K562 (cell line): ENCODE results near the gene SPATA21. TPM values are rescaled to one million over a fixed set of nuclear protein-coding genes. Genes with fewer than 3 reads are reported as not detected.

Source experiments
- ATAC-seq: fragments of 200-7000 bp; cut with Tn5 transposase; 3 replicates; pipeline ENCODE4 v1.9.1; 2020; ENCODE audit warnings: moderate library complexity
- BruUV-seq: library from RNA; stranded (reverse); fragments of 400-500 nt; replicated peaks from 2 replicates; lab custom pipeline; 2021; lab: Mats Ljungman, UMichigan
- CTCF ChIA-PET: fragments of 300-600 bp; formaldehyde crosslinking; extraction: SDS; loops from one replicate; lab custom pipeline; 2021; ENCODE audit warnings: low intra/inter-chr PET ratio; lab: Yijun Ruan, JAX
- POLR2A ChIA-PET: fragments of 300-600, 350-650 bp; sonication (Branson Sonifier 250); formaldehyde crosslinking; extraction: SDS; loops from one replicate; lab custom pipeline; 2021; ENCODE audit warnings: antibody characterized with exemption, inconsistent platforms; lab: Yijun Ruan, JAX
- DNase-seq, 4 experiments: peaks; one replicate each; pipeline versions ENCODE4 v3.0.0 to v3.0.0-alpha.2; 2011 to 2018; ENCODE audit warnings: low spot score in 3 of 4, mixed read lengths in 3 of 4; ENCODE audit errors: extremely low read depth in 1 of 4
- FAIRE-seq: peaks from 2 replicates; lab custom pipeline; 2011; peaks lifted over from hg19 to GRCh38; lab: Jason Lieb, UNC
- H2AFZ ChIP-seq: 2 replicates; pipeline ENCODE4 v1.6.0; 2011; ENCODE audit warnings: low read depth, low read length, control low read depth, inconsistent platforms
- H3K27ac ChIP-seq: fragments of 200-600 bp; 3 replicates; pipeline ENCODE4 v1.8.0; 2011; ENCODE audit warnings: low read depth, mild to moderate bottlenecking, control low read depth, inconsistent platforms, low read length, moderate library complexity, mixed read lengths; ENCODE audit errors: extremely low read depth
- H3K27me3 ChIP-seq, 2 experiments: fragments of 300-600 bp in 1 of 2; 2 replicates in 1 of 2; 3 replicates in 1 of 2; pipeline versions ENCODE4 v1.6.0 to v1.8.0; 2011; ENCODE audit warnings: inconsistent platforms in 2 of 2, low read length in 2 of 2, mild to moderate bottlenecking in 1 of 2, mixed read lengths in 1 of 2, moderate library complexity in 1 of 2; ENCODE audit not compliant: control insufficient read depth in 2 of 2, insufficient read depth in 2 of 2
- H3K36me3 ChIP-seq: fragments of 300-600 bp; 3 replicates; pipeline ENCODE4 v1.8.0; 2011; ENCODE audit warnings: mild to moderate bottlenecking, low read length, inconsistent platforms; ENCODE audit not compliant: control insufficient read depth, insufficient read depth
- H3K4me1 ChIP-seq, 2 experiments: fragments of 200-600 bp in 1 of 2; replicated peaks in 1 of 2; 2 replicates in 1 of 2; 3 replicates in 1 of 2; pipeline versions ENCODE4 v1.5.1 to v1.8.0; 2011; ENCODE audit warnings: inconsistent platforms in 2 of 2, low read length in 2 of 2, mild to moderate bottlenecking in 1 of 2, mixed read lengths in 1 of 2, moderate library complexity in 1 of 2; ENCODE audit not compliant: control insufficient read depth in 2 of 2, insufficient read depth in 2 of 2
- H3K4me2 ChIP-seq: 2 replicates; pipeline ENCODE4 v1.6.1; 2011; ENCODE audit warnings: low read length, control low read depth, inconsistent platforms, mixed read lengths; ENCODE audit not compliant: insufficient read depth
- H3K4me3 ChIP-seq: fragments of 200-600 bp; sonication (generic), shearing (Covaris generic); 2 replicates; pipeline ENCODE4 v1.5.1; 2016; ENCODE audit warnings: control low read depth, inconsistent platforms
- H3K79me2 ChIP-seq: fragments of 200-600 bp; 3 replicates; pipeline ENCODE4 v1.8.0; 2011; ENCODE audit warnings: low read length, inconsistent platforms; ENCODE audit not compliant: control insufficient read depth, insufficient read depth
- H3K9ac ChIP-seq, 2 experiments: 2 replicates each; pipeline versions ENCODE4 v1.6.0 to v1.6.1; 2011; ENCODE audit warnings: low read depth in 2 of 2, low read length in 2 of 2, control low read depth in 1 of 2, inconsistent platforms in 1 of 2, mild to moderate bottlenecking in 1 of 2, mixed read lengths in 1 of 2; ENCODE audit not compliant: insufficient read depth in 1 of 2
- H3K9me1 ChIP-seq: one replicate; pipeline ENCODE4 v1.6.0; 2011; ENCODE audit warnings: inconsistent platforms, mild to moderate bottlenecking, low read length, moderate library complexity; ENCODE audit not compliant: control insufficient read depth, insufficient read depth
- H3K9me3 ChIP-seq: replicated peaks from 2 replicates; pipeline ENCODE4 v1.5.1; 2011; ENCODE audit warnings: low read depth, low read length, inconsistent platforms; ENCODE audit not compliant: control insufficient read depth, insufficient read depth
- H4K20me1 ChIP-seq: replicated peaks from 2 replicates; pipeline ENCODE4 v1.6.1; 2011; ENCODE audit warnings: low read length, inconsistent platforms, mixed read lengths; ENCODE audit not compliant: control insufficient read depth, insufficient read depth
- HDAC3 ChIP-seq: fragments of 450-650 bp; IDR thresholded peaks from 2 replicates; pipeline ENCODE4 v1.6.1; 2018; ENCODE audit warnings: borderline replicate concordance, mild to moderate bottlenecking, moderate library complexity; ENCODE audit not compliant: partially characterized antibody
- HLTF ChIP-seq: fragments of 450-650 bp; IDR thresholded peaks from 2 replicates; pipeline ENCODE4 v1.6.1; 2016
- KDM2B ChIP-seq: fragments of 250-450 bp; sonication (Bioruptor Pico); IDR thresholded peaks from 2 replicates; pipeline ENCODE4 v1.8.0; 2021; ENCODE audit warnings: mild to moderate bottlenecking, moderate library complexity
- NELFE ChIP-seq: IDR thresholded peaks from 2 replicates; pipeline ENCODE4 v1.6.1; 2011; ENCODE audit warnings: mild to moderate bottlenecking; ENCODE audit not compliant: insufficient read depth, insufficient read length
- PHB2 ChIP-seq: fragments of 450-650 bp; IDR thresholded peaks from 2 replicates; pipeline ENCODE4 v1.6.1; 2017; ENCODE audit warnings: low read depth
- POLR2H ChIP-seq: IDR thresholded peaks from 2 replicates; pipeline ENCODE4 v1.6.1; 2016; ENCODE audit warnings: missing genetic modification characterization, low read depth, mild to moderate bottlenecking, control low read depth, missing compliant biosample characterization, moderate library complexity
- RAD51 ChIP-seq: fragments of 450-650 bp; IDR thresholded peaks from 2 replicates; pipeline ENCODE4 v1.7.1; 2016; ENCODE audit warnings: low read depth, mild to moderate bottlenecking, borderline replicate concordance
- YY1 ChIP-seq, 3 experiments: IDR thresholded peaks; 2 replicates each; pipeline ENCODE4 v1.6.1; 2011; ENCODE audit warnings: low read length in 2 of 3, mild to moderate bottlenecking in 2 of 3, moderate library complexity in 2 of 3, borderline replicate concordance in 1 of 3, control low read depth in 1 of 3, low read depth in 1 of 3; ENCODE audit not compliant: insufficient read depth in 3 of 3, insufficient replicate concordance in 2 of 3, control insufficient read depth in 1 of 3, insufficient read length in 1 of 3; ENCODE audit errors: extremely low read depth in 1 of 3
- ZC3H4 ChIP-seq: sonication (generic); formaldehyde crosslinking; IDR thresholded peaks from 2 replicates; pipeline ENCODE4 v1.9.0; 2021; ENCODE audit warnings: missing genetic modification reagents, borderline replicate concordance
- ZNF311 ChIP-seq: fragments of 250-450 bp; sonication (Bioruptor Pico); IDR thresholded peaks from 2 replicates; pipeline ENCODE4 v1.4.0; 2020; ENCODE audit warnings: mild to moderate bottlenecking, moderate library complexity
- ZNF444 ChIP-seq: fragments of 250-450 bp; sonication (Bioruptor Pico); IDR thresholded peaks from 2 replicates; pipeline ENCODE4 v1.4.0; 2020; ENCODE audit warnings: mild to moderate bottlenecking, moderate library complexity
- ZNF76 ChIP-seq: fragments of 250-450 bp; sonication (Bioruptor Pico); IDR thresholded peaks from 2 replicates; pipeline ENCODE4 v1.4.0; 2020; ENCODE audit warnings: mild to moderate bottlenecking, moderate library complexity, borderline replicate concordance
- WGBS: fragments of 100-300 bp; shearing (Covaris generic); methylation state at CpG from one replicate; pipeline ENCODE4 v1.1.6; 2016; ENCODE audit warnings: low coverage, mixed read lengths; ENCODE audit not compliant: insufficient coverage; ENCODE audit errors: missing lambda C conversion rate; 5-methylcytosine and 5-hydroxymethylcytosine counted together
- in situ Hi-C: fragments of 300-500 bp; cut with MboI; formaldehyde crosslinking; loops from 4 replicates; pipeline ENCODE4 v1.15.0; 2018; ENCODE audit warnings: inconsistent platforms, mixed read lengths
- intact Hi-C: fragments of 100-400 bp; cut with micrococcal nuclease; formaldehyde crosslinking; loops from 2 replicates; pipeline ENCODE4 v1.14.2; 2022
- polyA plus RNA-seq, 8 experiments: library from polyadenylated mRNA; depleted of rRNA in 4 of 8; stranded (reverse) in 5 of 8; unstranded in 3 of 8; fragments of >200 nt; fragmentation: Nextera tagmentation in 2 of 8; fragmentation: Illumina TruSeq in 1 of 8; extraction: Ambion mirVana in 2 of 8; extraction: Trizol in 1 of 8; gene quantifications; 2 replicates each; pipeline versions ENCODE4 v1.2.1 to v1.2.3, GENCODE V29; 2011 to 2014; ENCODE audit warnings: inconsistent platforms in 1 of 8, missing spikeins in 1 of 8
- total RNA-seq, 7 experiments: library from RNA; depleted of rRNA in 6 of 7; stranded (reverse); fragments of >200 nt in 6 of 7; fragmentation: Illumina TruSeq in 2 of 7; extraction: Trizol in 2 of 7; gene quantifications; 2 replicates each; pipeline versions ENCODE4 v1.2.1 to v1.2.3, GENCODE V29; 2011 to 2021; ENCODE audit warnings: low replicate concordance in 1 of 7
- TF ChIP-seq, protein P1 (sequence below): sonication (generic); formaldehyde crosslinking; IDR thresholded peaks from 2 replicates; pipeline ENCODE4 v1.8.0; 2023; ENCODE audit warnings: mild to moderate bottlenecking, missing genetic modification reagents
- TF ChIP-seq, protein P2 (sequence below), 2 experiments: IDR thresholded peaks; 2 replicates each; pipeline ENCODE4 v1.6.1; 2012; ENCODE audit warnings: improper control_type of control experiment in 2 of 2, low read depth in 2 of 2, low read length in 2 of 2, borderline replicate concordance in 1 of 2

Gene SPATA21
- total and polyA plus RNA-seq, 9 of the 15 experiments (the other 6 are each of a cell fraction or from before 2014, with no cell fraction given), result 0.10 to 0.36 (median 0.13) TPM; not detected in 3

DNA sequence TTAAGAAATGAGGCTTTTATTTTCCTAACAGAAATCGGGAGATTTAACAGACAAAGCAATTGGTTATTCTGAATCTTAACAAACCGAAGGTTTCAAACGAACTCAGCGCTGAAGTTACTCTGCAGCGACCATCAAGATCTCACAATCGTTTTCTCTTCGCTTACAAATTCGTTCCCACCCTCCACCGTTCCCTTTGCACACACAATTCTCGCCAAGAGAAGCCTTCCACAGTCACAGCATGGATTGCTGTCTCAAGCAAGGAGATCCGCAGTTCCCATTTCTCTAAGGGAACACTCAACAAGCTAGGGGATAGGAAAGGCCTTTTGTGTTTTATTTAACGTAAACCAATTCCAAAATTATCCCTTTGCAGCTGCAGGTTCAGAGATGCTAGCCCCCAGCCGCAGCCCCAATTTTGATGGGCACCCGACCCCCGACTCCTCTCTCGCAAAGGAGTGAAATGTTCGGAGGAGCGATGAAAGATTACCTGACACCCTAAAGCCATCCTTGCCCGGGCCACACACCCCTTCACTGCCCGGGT is 85.7 kb downstream of the SPATA21 start:
- H3K4me2 ChIP-seq, result peak overlapping the region; percentile 99
- intact Hi-C loops, result loop anchor here (5.0 kb wide), 2 partner anchors 84 to 104 kb away; no protein-coding TSS in a partner anchor
- H3K4me3 ChIP-seq, result peak overlapping the region; percentile 96
- peaks cover 19 to 25% of the 10 kb centered on the region in 2 experiments for H3K4me1 ChIP-seq
- H3K27me3 ChIP-seq, result no peaks in the 10 kb centered on the region
- POLR2A ChIA-PET, result interaction anchor here (0.6 to 4.2 kb wide), 9 partner anchors 8 to 264 kb away, joined by 3 to 33 read pairs (median 4); partner anchors contain the start of gene SZRD1
- peaks cover 63% of the 10 kb centered on the region for H3K79me2 ChIP-seq
- peak overlapping the region; percentile 90 to 98 for H3K9ac ChIP-seq
- no peaks in the 10 kb centered on the region for H3K9me1 ChIP-seq
- peak overlapping the region; percentile 96 for H2AFZ ChIP-seq
- no peaks in the 10 kb centered on the region for H3K9me3 ChIP-seq
- DNase-seq (peak in 2 of 4 experiments; percentile 38 to 61), ATAC-seq (peak; percentile 36), FAIRE-seq (peak; percentile 58)
- in situ Hi-C loops, result no loop called here
- CTCF ChIA-PET, result no interaction called here
- peaks cover 15% of the 10 kb centered on the region; the same call in 2 of the 3 replicates for H3K36me3 ChIP-seq
- H3K27ac ChIP-seq, result peak overlapping the region; percentile 88
- no TSS peak for BruUV-seq
- 2% methylated on average over 20 of the region's 20 CpGs for WGBS
- peaks cover 4% of the 10 kb centered on the region; the same call in 1 of the 2 replicates for H4K20me1 ChIP-seq
- TF ChIP-seq NELFE, result no peak
- no peak for TF ChIP-seq RAD51
- no peak for TF ChIP-seq KDM2B (CRISPR knock-in tag)
- TF ChIP-seq HLTF, result no peak
- no peak for TF ChIP-seq POLR2H (tag)
- TF ChIP-seq, protein P1, sequence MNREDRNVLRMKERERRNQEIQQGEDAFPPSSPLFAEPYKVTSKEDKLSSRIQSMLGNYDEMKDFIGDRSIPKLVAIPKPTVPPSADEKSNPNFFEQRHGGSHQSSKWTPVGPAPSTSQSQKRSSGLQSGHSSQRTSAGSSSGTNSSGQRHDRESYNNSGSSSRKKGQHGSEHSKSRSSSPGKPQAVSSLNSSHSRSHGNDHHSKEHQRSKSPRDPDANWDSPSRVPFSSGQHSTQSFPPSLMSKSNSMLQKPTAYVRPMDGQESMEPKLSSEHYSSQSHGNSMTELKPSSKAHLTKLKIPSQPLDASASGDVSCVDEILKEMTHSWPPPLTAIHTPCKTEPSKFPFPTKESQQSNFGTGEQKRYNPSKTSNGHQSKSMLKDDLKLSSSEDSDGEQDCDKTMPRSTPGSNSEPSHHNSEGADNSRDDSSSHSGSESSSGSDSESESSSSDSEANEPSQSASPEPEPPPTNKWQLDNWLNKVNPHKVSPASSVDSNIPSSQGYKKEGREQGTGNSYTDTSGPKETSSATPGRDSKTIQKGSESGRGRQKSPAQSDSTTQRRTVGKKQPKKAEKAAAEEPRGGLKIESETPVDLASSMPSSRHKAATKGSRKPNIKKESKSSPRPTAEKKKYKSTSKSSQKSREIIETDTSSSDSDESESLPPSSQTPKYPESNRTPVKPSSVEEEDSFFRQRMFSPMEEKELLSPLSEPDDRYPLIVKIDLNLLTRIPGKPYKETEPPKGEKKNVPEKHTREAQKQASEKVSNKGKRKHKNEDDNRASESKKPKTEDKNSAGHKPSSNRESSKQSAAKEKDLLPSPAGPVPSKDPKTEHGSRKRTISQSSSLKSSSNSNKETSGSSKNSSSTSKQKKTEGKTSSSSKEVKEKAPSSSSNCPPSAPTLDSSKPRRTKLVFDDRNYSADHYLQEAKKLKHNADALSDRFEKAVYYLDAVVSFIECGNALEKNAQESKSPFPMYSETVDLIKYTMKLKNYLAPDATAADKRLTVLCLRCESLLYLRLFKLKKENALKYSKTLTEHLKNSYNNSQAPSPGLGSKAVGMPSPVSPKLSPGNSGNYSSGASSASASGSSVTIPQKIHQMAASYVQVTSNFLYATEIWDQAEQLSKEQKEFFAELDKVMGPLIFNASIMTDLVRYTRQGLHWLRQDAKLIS (CRISPR knock-in tag), result no peak
- no peak for TF ChIP-seq ZNF311 (CRISPR knock-in tag)
- TF ChIP-seq, protein P2, sequence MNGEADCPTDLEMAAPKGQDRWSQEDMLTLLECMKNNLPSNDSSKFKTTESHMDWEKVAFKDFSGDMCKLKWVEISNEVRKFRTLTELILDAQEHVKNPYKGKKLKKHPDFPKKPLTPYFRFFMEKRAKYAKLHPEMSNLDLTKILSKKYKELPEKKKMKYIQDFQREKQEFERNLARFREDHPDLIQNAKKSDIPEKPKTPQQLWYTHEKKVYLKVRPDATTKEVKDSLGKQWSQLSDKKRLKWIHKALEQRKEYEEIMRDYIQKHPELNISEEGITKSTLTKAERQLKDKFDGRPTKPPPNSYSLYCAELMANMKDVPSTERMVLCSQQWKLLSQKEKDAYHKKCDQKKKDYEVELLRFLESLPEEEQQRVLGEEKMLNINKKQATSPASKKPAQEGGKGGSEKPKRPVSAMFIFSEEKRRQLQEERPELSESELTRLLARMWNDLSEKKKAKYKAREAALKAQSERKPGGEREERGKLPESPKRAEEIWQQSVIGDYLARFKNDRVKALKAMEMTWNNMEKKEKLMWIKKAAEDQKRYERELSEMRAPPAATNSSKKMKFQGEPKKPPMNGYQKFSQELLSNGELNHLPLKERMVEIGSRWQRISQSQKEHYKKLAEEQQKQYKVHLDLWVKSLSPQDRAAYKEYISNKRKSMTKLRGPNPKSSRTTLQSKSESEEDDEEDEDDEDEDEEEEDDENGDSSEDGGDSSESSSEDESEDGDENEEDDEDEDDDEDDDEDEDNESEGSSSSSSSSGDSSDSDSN (IDR thresholded peaks at IDR 0.05; ENCODE audit: borderline replicate concordance in 1 of 2, low read depth in 2 of 2, low read length in 2 of 2), result 0 out of 4 replicates have a peak, but pooled peaks of 1 of the 2 experiments have one; percentile 30
- no peak for TF ChIP-seq HDAC3
- no peak for TF ChIP-seq PHB2
- TF ChIP-seq YY1 (IDR thresholded peaks at IDR 0.05; ENCODE audit: borderline replicate concordance in 1 of 3, control insufficient read depth in 1 of 3, extremely low read depth in 1 of 3, insufficient read depth in 3 of 3, insufficient read length in 1 of 3, insufficient replicate concordance in 2 of 3, low read depth in 1 of 3, low read length in 2 of 3), result no peak
- no peak for TF ChIP-seq ZNF444
- no peak for TF ChIP-seq ZNF76 (CRISPR knock-in tag)
- peak; percentile 18; the same call in 1 of the 2 replicates for TF ChIP-seq ZC3H4
